Measurements from ENCODE around the gene TPI1. TPM values are rescaled to one million over a fixed set of nuclear protein-coding genes. Genes with fewer than 3 reads are reported as not detected.

The TPI1 gene
- total RNA-seq, 1 donor from 2014 or later, result 1,194 TPM

DNA sequence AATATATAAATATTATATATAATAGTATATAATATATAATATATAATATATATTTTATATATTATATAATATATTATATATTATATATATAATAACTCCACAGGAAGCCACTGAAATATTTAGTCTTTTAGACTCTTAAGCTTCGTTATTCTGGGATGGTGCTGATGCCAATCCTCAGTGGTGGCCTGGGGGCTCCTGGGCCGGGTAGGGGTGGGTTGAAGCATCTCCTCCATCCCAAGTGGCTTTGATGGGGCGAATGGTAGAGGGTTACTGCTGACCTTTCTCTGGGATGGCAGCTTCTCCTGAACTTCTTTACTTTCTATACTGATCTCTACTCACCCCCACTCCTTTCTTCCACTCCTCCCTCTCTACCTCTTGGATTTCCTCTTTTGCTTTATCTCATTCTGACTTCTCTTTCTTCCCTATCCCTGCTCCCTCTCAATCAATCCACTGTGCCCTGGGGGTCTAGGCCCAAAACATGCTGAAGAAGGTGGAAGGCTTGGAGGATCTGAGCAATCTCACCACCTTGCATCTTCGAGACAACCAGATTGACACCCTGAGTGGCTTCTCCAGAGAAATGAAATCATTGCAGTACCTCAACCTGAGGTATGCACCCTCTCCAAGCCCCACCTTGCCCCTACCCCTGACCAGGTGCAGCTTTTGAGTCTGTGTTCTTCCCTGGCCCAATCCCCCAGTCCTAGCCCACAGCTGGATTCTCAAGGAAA, 42.3 kb downstream of the TPI1 start:
- H3K36me3 ChIP-seq (ENCODE audit: control insufficient read depth, insufficient read depth, low read length), result no peaks in the 10 kb centered on the region
- DNase-seq (ENCODE audit: low read depth), result no peak
- no peak for FAIRE-seq
- H3K4me3 ChIP-seq (ENCODE audit: low read depth, low read length), result no peak overlapping the region
- peaks cover 2% of the 10 kb centered on the region for H3K27me3 ChIP-seq (ENCODE audit: control insufficient read depth, insufficient read depth, low read length)
- TF ChIP-seq, protein P1, sequence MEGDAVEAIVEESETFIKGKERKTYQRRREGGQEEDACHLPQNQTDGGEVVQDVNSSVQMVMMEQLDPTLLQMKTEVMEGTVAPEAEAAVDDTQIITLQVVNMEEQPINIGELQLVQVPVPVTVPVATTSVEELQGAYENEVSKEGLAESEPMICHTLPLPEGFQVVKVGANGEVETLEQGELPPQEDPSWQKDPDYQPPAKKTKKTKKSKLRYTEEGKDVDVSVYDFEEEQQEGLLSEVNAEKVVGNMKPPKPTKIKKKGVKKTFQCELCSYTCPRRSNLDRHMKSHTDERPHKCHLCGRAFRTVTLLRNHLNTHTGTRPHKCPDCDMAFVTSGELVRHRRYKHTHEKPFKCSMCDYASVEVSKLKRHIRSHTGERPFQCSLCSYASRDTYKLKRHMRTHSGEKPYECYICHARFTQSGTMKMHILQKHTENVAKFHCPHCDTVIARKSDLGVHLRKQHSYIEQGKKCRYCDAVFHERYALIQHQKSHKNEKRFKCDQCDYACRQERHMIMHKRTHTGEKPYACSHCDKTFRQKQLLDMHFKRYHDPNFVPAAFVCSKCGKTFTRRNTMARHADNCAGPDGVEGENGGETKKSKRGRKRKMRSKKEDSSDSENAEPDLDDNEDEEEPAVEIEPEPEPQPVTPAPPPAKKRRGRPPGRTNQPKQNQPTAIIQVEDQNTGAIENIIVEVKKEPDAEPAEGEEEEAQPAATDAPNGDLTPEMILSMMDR (IDR thresholded peaks at IDR 0.05; ENCODE audit: insufficient read depth, low read length, severe bottlenecking), result no peak

DNA sequence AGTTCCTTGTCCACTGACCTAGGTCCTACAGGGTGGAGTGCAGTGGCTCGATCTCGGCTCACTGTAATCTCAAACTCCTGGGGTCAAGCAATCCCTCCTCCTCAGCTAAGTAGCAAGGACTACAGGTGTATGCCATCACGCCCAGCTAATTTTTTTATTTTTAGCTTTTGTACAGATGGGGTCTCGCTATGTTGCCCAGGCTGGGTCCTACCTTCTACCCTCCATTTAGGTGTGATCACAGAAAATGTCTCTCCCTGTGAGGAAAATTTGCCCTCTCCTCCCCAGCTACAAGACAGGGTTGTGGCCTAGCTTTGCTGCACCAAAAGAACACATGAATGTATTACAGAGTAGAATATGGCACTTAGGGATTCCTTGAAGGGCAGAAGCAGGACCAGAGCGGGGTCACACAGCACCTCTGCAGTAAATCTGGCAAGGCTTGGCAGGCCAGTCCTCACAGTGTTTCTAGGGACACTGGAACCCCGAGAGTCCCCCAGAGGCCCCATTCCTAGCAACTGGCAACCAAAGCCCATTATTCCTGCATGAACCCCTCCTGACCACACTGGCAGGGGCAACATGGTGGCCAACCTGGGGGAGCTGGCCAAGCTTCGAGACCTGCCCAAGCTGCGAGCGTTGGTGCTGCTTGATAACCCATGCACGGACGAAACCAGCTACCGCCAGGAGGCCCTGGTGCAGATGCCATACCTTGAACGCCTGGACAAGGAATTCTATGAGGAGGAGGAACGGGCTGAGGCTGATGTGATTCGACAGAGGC, 45.0 kb downstream of the TPI1 start:
- FAIRE-seq, result no peak
- H3K27me3 ChIP-seq (ENCODE audit: control insufficient read depth, insufficient read depth, low read length), result peaks cover 2% of the 10 kb centered on the region
- TF ChIP-seq, protein P1 (IDR thresholded peaks at IDR 0.05; ENCODE audit: insufficient read depth, low read length, severe bottlenecking), result no peak

DNA sequence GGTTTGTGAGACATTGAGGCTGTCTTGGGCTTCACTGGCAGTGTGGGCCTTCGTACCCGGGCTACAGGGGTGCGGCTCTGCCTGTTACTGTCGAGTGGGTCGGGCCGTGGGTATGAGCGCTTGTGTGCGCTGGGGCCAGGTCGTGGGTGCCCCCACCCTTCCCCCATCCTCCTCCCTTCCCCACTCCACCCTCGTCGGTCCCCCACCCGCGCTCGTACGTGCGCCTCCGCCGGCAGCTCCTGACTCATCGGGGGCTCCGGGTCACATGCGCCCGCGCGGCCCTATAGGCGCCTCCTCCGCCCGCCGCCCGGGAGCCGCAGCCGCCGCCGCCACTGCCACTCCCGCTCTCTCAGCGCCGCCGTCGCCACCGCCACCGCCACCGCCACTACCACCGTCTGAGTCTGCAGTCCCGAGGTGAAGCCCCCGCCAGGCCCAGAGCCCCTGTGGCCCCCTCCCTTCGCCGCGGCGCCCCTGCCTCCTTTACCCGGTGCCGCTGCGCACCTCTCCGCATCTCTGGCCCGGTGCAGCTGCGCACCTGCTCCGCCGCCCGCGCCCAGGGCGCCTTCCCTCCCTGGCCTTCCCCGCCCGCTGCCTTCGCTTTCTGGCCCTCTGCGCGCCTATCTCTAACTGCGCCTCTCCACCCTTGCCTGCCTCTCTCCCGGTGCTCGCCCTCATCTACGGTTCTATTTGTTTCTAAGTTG, 47.1 kb downstream of the TPI1 start, which contains the start of gene ENO2:
Gene ENO2, plus strand, starts transcription at position 335 of the 701 bp plus-strand sequence. CDS start 1,253 bp downstream, outside the sequence.
- peaks cover 4% of the 10 kb centered on the region for H3K36me3 ChIP-seq (ENCODE audit: control insufficient read depth, insufficient read depth, low read length)
- TF ChIP-seq, protein P1 (IDR thresholded peaks at IDR 0.05; ENCODE audit: insufficient read depth, low read length, severe bottlenecking), result no peak
- FAIRE-seq (no peak), DNase-seq (ENCODE audit: low read depth) (peak; percentile 38)
- H3K4me3 ChIP-seq (ENCODE audit: low read depth, low read length), result peak within 1 kb of the TSS; percentile 56
- H3K27me3 ChIP-seq (ENCODE audit: control insufficient read depth, insufficient read depth, low read length), result peaks cover 2% of the 10 kb centered on the region

More for the DNA sequence above, 45.0 kb downstream of the TPI1 start:
- DNase-seq (ENCODE audit: low read depth), result no peak
- Histone ChIP-seq H3K4me3 (ENCODE audit: low read depth, low read length) (no peak overlapping the region), H3K36me3 (ENCODE audit: control insufficient read depth, insufficient read depth, low read length) (peaks cover 3% of the 10 kb centered on the region)

DNA sequence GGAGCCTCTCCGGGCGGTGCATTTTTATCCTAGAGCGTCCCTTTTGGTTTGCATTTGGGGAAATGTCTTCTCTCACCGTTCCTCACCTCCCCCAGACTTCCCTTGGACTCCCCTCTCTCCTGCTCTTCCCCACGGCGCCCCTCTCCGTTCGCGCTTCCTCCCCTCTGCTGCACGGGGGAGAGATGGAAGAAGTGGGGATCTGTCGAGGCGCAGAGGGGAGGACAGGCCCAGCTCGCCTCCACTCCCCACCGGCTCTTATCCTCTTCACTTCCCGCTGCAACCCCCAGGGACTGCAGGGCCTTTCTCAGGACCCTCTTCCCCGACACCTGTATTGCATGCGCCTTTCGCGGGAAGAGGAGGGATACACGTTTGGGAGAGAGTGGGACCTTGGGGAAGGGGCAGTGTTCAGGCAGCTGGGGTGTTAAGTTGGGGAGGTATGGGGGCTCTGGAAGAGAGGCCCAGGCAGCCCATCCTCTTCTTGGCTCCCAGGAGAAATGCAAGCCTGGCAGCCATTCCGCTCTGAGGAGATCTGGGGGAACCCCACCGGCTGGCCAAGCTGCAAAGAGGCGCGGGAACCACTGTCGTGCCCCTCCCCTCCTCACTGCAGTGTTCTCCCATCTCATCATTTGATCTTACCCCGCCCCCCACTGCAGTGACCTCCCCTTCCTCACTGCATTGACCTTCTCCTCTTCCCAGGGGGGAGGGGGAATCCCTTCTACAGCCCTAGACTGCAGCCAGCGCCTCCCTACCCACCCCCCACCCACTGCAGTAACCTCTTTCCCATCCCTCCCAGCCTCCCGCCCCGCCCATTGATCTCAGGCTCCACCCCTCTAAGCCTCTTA, 47.8 kb downstream of the TPI1 start:
- peaks cover 2% of the 10 kb centered on the region for H3K27me3 ChIP-seq (ENCODE audit: control insufficient read depth, insufficient read depth, low read length)
- FAIRE-seq, result no peak
- TF ChIP-seq, protein P1 (IDR thresholded peaks at IDR 0.05; ENCODE audit: insufficient read depth, low read length, severe bottlenecking), result no peak

DNA sequence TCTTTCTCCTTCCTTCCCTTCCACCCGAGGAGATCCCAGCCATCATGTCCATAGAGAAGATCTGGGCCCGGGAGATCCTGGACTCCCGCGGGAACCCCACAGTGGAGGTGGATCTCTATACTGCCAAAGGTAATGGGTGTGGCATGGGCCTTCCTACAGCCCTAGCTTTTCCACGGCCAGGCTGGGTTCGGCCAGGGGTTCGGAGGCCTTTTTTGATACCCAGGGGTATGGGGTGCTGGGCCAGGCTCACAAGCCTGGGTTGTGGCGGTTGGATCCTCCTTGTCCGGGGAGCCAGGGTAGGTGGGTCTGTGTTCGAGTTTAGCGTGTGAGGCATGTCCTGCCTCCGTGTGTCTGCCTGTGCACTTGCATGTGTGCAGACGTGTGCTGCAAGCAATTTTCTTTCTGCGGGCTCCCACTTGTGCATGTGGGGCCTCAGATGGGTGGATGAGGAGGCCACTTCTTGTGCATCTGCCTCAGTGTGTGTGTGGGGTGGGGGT, 48.5 kb downstream of the TPI1 start:
- Histone ChIP-seq H3K36me3 (ENCODE audit: control insufficient read depth, insufficient read depth, low read length) (peaks cover 4% of the 10 kb centered on the region), H3K27me3 (ENCODE audit: control insufficient read depth, insufficient read depth, low read length) (peaks cover 2% of the 10 kb centered on the region), H3K4me3 (ENCODE audit: low read depth, low read length) (no peak overlapping the region)
- no peak for DNase-seq (ENCODE audit: low read depth)
- no peak for FAIRE-seq
- TF ChIP-seq, protein P1 (IDR thresholded peaks at IDR 0.05; ENCODE audit: insufficient read depth, low read length, severe bottlenecking), result no peak

More for the DNA sequence above, 47.8 kb downstream of the TPI1 start:
- Histone ChIP-seq H3K36me3 (ENCODE audit: control insufficient read depth, insufficient read depth, low read length) (peaks cover 4% of the 10 kb centered on the region), H3K4me3 (ENCODE audit: low read depth, low read length) (peak overlapping the region; percentile 56)
- DNase-seq (ENCODE audit: low read depth), result no peak
